Epithelial cell of prostate (primary cell): Measurements from ENCODE around the gene KCNG2.
A peak's percentile ranks its signal among the peaks of the same experiment; 100 is the strongest.
"Not testable (repeated sequence)": the region's sequence is repeated elsewhere in the genome, so short reads cannot be mapped to it uniquely, and the experiment has no call there.

ENCODE experiments used
- DNase-seq: peaks from one replicate; pipeline ENCODE4 v3.0.0-alpha.2; 2011; ENCODE audit warnings: low read depth, low spot score
- H3K27ac ChIP-seq: fragments of 450-650 bp; 2 replicates; pipeline ENCODE4 v1.5.1; 2017; ENCODE audit warnings: mild to moderate bottlenecking

KCNG2 gene

GRCh38 chr18:79865951-79866350, 68.2 kb downstream of the KCNG2 start:
- not testable (repeated sequence) for DNase-seq, H3K27ac ChIP-seq

DNA sequence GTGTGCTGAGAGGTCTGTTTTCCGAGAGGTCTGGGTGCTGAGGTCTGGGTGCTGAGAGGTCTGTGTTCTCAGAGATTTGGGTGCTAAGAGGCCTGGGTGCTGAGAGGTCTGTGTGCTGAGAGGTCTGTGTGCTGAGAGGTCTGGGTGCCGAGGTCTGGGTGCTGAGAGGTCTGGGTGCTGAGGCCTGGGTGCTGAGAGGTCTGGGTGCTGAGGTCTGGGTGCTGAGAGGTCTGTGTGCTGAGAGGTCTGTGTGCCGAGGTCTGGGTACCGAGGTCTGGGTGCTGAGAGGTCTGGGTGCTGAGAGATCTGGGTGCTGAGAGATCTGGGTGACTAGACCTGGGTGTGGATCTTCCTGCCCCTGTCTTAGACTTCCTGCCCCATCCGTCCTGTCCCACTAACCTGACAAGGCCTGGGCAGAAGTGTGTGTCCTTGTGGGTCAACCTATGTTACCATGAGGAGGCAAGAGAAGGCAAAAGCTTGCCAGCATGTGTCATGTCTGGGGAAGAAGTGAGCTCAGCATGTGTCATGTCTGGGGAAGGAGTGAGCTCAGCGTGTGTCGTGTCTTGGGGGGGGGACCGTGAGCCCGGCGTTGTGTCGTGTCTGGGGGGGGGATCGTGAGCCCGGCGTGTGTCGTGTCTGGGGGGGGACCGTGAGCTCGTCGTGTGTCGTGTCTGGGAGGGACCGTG, 69.3 kb downstream of the KCNG2 start:
- no peak for DNase-seq
- H3K27ac ChIP-seq: no peak overlapping the region

DNA sequence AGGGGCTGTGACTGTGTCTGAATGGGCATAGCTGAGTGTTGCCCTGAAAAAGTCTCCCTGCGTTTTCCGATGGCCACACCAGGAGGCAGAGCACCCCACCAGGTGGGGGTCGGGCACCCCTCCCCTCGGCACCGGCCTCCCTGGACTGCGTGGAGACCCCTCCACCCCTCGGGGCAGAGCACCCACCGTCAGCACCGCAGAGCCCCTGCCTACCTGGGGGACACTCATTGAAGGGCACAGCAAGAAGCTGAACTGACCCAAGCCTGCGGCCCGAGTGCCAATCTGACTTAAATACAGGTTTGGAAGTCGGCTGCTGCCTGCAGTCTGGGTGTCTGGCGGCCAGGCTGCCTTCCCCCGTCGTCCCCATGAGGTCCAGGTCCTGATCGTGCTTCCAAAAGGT, 69.9 kb downstream of the KCNG2 start:
- no peak for DNase-seq
- H3K27ac ChIP-seq: no peak overlapping the region

DNA sequence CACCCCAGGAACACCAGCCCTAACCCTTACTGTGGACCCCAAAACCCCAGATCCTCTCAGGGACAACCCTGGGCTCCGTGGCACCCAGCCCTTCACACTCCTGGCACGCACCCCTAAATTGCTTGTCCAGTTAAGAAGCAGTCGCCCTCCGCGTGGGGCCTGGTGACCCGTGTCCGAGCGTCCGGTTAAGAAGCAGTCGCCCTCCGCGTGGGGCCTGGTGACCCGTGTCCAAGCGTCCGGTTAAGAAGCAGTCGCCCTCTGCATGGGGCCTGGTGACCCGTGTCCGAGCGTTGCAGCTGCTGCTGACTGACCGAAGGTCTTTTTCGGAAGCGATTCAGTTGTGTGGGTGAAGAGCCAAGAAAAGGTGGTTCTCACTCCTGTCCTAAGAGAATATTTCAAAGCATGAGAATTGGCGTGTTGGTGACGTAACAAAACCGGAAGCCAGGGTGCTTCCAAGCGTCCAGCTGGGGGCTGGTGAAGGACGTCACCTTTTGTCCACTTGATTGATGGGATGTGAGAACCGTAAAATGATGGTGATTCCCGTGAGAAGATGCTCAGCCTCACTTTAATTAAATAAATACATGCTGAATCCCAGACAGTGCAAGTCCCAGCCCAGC, 70.5 kb downstream of the KCNG2 start:
- no peak overlapping the region for H3K27ac ChIP-seq
- DNase-seq: no peak

- no peak overlapping the region for H3K27ac ChIP-seq
- no peak for DNase-seq
Observed at GRCh38 chr18:79868811-79869541, 71.2 kb downstream of the KCNG2 start.

- no peak overlapping the region for H3K27ac ChIP-seq
- no peak for DNase-seq
Observed at GRCh38 chr18:79869591-79870300, 72.0 kb downstream of the KCNG2 start.

DNA sequence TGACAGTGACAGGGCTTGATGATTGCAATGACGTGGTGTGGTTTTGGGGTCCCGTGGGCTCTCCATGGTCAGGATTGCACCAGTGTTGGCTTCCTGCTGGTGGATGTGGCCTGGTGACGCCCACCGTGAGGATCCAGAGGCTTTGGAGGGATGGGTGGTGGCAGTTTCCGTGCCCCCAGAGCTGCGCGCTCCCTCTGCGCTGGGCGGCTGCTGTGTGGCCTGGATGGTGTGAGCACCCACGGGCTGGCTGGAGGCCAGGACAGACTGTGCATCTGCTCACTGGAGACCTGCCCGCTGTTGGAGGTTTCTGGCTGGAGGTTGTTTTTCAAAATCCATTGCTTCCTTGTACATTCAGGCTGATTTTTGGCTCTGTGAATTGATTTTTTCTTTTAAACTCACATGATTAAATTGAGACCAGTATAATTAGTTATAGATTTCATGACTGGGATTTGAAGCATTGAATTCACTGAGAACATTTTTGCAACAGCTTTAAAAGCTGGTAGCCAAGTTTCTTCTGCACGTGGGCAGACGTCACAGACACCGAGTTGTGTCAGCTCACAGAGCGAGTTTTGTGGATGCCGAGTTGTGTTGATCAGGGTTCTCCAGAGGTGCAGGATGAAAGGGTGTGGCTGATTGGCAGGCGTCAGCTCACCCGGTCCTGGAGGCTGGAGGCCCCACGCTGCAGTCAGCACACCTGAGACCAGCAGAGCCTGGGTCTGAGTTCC, 72.7 kb downstream of the KCNG2 start:
- no peak overlapping the region for H3K27ac ChIP-seq
- DNase-seq: no peak

DNA sequence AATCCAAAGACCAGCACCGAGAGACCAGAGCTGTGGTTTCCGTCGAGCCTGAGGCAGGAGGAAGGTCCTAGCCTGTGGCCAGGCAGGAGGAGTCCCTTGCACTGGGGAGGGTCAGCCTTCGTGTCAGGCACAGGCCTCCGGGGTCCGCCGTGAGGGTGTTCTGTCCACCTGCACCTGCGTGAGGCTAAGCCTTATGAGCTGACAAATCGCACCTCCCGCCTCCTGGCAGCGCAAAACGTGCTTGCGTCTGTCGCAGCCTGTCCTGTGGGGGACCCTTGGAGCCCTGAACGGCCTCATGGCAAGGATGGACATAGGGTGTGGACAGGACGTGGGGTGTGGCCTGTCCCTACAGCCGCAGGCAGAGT, 73.3 kb downstream of the KCNG2 start:
- no peak for DNase-seq

DNA sequence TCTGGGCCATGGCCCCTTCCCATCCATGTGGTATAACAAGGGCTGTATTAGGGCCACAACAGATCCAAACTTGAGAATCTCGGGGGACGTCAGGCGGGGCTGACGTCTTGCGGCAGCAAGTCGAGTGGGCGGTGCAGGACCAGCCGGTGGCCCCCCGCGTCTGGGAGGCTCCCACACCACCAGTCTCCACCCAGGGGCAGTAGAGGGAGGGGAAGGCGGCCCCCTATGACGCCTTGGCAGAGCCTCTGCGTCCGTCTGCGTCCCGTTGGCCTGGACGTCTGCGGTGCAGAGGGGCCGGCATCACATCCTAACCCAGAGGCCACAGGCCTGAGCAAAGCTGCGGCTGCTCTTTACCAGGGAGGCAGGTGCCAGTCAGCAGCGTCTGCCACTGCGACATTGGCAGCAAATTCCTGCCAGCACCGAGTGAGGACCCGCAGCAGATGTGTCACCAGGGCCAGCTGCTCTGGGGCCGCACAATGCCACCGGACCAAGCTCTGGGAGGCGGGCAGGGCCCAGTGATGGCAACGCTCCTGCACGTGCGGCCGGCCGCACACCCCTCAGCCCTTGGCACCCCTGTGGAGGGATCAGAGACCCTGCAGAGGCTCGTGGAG, 73.8 kb downstream of the KCNG2 start:
- H3K27ac ChIP-seq: no peak overlapping the region

More for the DNA sequence above, 73.3 kb downstream of the KCNG2 start:
- H3K27ac ChIP-seq: no peak overlapping the region

GRCh38 chr18:79872527-79873444, 75.0 kb downstream of the KCNG2 start:
- no peak for DNase-seq
- H3K27ac ChIP-seq: no peak overlapping the region

More for the DNA sequence above, 73.8 kb downstream of the KCNG2 start:
- no peak for DNase-seq

- no peak for DNase-seq
Observed at GRCh38 chr18:79873449-79874110, 75.8 kb downstream of the KCNG2 start.

GRCh38 chr18:79874553-79875530, 77.1 kb downstream of the KCNG2 start:
- no peak for DNase-seq
- no peak overlapping the region for H3K27ac ChIP-seq

More at GRCh38 chr18:79873449-79874110, 75.8 kb downstream of the KCNG2 start:
- no peak overlapping the region for H3K27ac ChIP-seq

DNA sequence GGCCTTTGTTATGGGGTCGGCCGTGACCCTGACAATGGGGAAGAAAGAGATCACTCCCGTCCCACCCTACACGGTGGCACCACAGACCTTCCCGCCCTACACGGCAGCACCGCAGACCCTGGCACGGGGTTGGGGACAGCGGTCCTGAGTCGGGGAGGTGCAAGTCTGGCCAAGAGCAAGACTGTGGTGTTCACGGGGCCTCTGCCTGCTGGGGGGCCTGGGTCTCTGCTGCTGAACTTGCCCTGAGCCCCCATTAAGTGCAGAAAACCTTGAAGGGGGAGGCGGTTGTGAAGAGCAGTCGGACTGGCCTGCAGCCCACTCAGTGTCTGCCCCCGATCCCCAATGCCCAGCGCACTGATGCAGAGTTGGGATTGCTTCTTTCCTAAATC, 77.8 kb downstream of the KCNG2 start:
- no peak for DNase-seq
- no peak overlapping the region for H3K27ac ChIP-seq

DNA sequence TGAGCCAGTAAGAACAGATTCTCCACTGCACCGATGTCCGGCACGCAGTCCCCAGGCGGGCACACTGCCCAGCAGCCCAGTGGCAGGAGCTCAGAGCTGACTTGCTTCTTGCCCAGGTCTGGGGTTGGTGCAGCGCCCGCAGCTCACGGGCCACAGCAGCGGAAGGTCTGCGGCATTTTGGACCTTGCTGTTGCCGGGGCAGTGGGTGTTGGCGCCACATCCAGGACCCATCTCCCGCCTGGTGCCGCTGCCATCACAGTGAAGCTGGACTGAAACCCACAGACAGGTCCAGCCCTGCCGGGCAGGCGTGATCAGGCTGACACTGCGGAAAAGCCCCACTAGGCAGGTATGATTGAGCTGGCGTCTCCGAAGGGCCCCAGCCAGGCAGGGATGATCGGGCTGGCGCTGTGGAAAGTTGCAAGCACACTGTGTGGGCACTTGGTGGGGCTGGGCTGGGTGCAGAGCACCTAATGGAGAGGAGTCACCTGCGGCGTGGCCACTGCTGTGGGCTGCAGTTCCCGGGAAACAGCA, 78.3 kb downstream of the KCNG2 start:
- no peak overlapping the region for H3K27ac ChIP-seq
- no peak for DNase-seq

GRCh38 chr18:79876497-79876896, 78.8 kb downstream of the KCNG2 start:
- no peak overlapping the region for H3K27ac ChIP-seq
- DNase-seq: peak; percentile 22

DNA sequence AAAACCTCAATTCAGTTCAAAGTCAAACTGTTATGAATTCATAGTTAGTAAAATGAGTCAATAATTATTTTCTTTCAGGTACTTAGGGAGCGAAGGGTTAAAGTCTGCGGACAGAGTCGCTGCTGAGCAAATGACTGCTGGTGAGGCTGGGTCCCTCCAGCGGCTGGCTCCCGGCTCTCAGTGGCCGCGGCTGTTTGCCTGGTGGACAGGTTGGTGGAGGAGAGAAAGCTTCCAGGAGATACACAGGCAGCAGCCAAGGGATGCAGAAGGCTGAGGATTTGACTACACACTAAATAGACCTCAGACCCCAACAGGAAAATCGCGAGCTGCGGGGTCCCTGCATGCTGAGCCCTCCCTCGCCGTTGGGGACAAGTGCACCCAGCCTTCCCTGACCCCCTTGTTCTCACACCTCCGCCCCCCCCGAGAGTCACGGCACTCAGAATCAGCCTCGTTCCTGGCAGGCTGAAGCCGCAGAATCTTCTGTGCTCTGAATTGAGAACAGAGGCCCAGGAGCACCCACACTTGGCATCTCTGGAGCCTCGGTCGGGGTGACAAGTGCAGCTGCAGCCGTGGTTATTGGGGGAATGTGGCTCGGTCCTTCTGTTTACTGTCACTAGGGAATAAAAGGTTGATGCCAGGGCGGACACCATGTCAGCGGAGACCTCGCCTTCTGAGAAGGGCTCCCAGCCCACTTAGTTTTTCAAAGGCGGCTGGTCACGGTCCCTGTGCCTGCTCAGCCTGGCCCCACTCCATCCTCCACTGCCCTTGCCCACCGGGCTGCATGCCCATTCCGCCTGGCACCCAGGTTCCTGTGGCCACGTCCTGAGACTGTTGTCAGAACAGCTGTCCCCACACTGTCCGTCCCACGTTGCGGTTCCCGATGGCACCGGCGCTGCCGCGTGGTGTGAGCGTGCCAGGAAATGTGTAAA, 79.7 kb downstream of the KCNG2 start:
- DNase-seq: no peak
- no peak overlapping the region for H3K27ac ChIP-seq
